CD4-positive, alpha-beta memory T cell (primary cell): ENCODE results near the gene TMEM235. TPM values are rescaled to one million over a fixed set of nuclear protein-coding genes. Genes with fewer than 3 reads are reported as not detected.

ENCODE experiments used
- CTCF ChIA-PET: fragments of 350-600 bp; sonication (Branson Sonifier 250); formaldehyde crosslinking; loops from one replicate; lab custom pipeline; 2021; ENCODE audit warnings: inconsistent platforms; ENCODE audit not compliant: partially characterized antibody; lab: Charles Lee
- POLR2A ChIA-PET: fragments of 350-600 bp; sonication (Branson Sonifier 250); formaldehyde crosslinking; loops from one replicate; lab custom pipeline; 2021; ENCODE audit not compliant: partially characterized antibody; lab: Charles Lee
- DNase-seq, 5 donors: peaks; one replicate each; pipeline versions ENCODE4 v3.0.0 to v3.0.0-alpha.2; 2020 to 2022; ENCODE audit warnings: mixed read lengths in 1 of 5
- H3K27ac ChIP-seq: one replicate; pipeline ENCODE4 v1.7.0; 2013; ENCODE audit warnings: low read depth, low read length
- H3K27me3 ChIP-seq: 2 replicates; pipeline ENCODE4 v1.7.0; 2013; ENCODE audit warnings: mild to moderate bottlenecking, low read length, moderate library complexity; ENCODE audit not compliant: insufficient read depth
- H3K36me3 ChIP-seq: 2 replicates; pipeline ENCODE4 v1.7.0; 2013; ENCODE audit warnings: mild to moderate bottlenecking, low read length, moderate library complexity; ENCODE audit not compliant: insufficient read depth
- H3K4me1 ChIP-seq: 2 replicates; pipeline ENCODE4 v1.7.0; 2013; ENCODE audit warnings: mild to moderate bottlenecking, low read length, moderate library complexity; ENCODE audit not compliant: insufficient read depth
- H3K4me3 ChIP-seq, 2 donors: one replicate each; pipeline ENCODE4 v1.7.0; 2013; ENCODE audit warnings: low read length in 2 of 2, mild to moderate bottlenecking in 1 of 2
- H3K9me3 ChIP-seq, 2 donors: one replicate each; pipeline ENCODE4 v1.7.0; 2013; ENCODE audit warnings: low read length in 2 of 2, control low read depth in 1 of 2; ENCODE audit not compliant: control insufficient read depth in 1 of 2
- H3K27ac Mint-ChIP-seq, 7 donors: one replicate each; pipeline ENCODE4 v1.8.0; 2020 to 2021; ENCODE audit warnings: mixed read lengths in 7 of 7, mild to moderate bottlenecking in 6 of 7, inconsistent platforms in 3 of 7, moderate library complexity in 3 of 7
- H3K27me3 Mint-ChIP-seq, 2 donors: one replicate each; pipeline ENCODE4 v1.8.0; 2020 to 2021; ENCODE audit warnings: mixed read lengths in 2 of 2
- H3K36me3 Mint-ChIP-seq, 2 donors: one replicate each; pipeline ENCODE4 v1.8.0; 2020 to 2021; ENCODE audit warnings: mixed read lengths in 2 of 2, inconsistent platforms in 1 of 2, mild to moderate bottlenecking in 1 of 2
- H3K4me1 Mint-ChIP-seq, 4 donors: one replicate each; pipeline ENCODE4 v1.8.0; 2020 to 2021; ENCODE audit warnings: mixed read lengths in 4 of 4, mild to moderate bottlenecking in 1 of 4
- H3K4me3 Mint-ChIP-seq, 8 donors: one replicate each; pipeline ENCODE4 v1.8.0; 2020 to 2021; ENCODE audit warnings: mixed read lengths in 8 of 8, mild to moderate bottlenecking in 7 of 8, moderate library complexity in 6 of 8, inconsistent platforms in 3 of 8
- H3K9me3 Mint-ChIP-seq, 8 donors: one replicate each; pipeline ENCODE4 v1.8.0; 2020 to 2021; ENCODE audit warnings: mixed read lengths in 8 of 8, mild to moderate bottlenecking in 5 of 8, inconsistent platforms in 3 of 8, moderate library complexity in 1 of 8
- intact Hi-C: fragments of 100-400 bp; cut with micrococcal nuclease; formaldehyde crosslinking; loops from one replicate; pipeline ENCODE4 v1.15.1; 2023
- polyA plus RNA-seq, 2 donors: library from polyadenylated mRNA; unstranded; fragments of 300-500 nt; fragmentation: Illumina TruSeq; gene quantifications; one replicate each; pipeline ENCODE4 v1.2.3, GENCODE V29; 2021
- total RNA-seq, 2 experiments: library from RNA; stranded (reverse); gene quantifications; one replicate each; pipeline ENCODE4 v1.2.3, GENCODE V29; 2021

Gene TMEM235
- total and polyA plus RNA-seq, 4 experiments from 2014 or later: not detected

- intact Hi-C loops: no loop called here
- H3K27me3 Mint-ChIP-seq: peaks cover 0 to 1% of the 10 kb centered on the region in 2 donors
- DNase-seq: no peak
These were observed 27.7 kb downstream of the TMEM235 start for GRCh38 chr17:78259192-78259554.

DNA sequence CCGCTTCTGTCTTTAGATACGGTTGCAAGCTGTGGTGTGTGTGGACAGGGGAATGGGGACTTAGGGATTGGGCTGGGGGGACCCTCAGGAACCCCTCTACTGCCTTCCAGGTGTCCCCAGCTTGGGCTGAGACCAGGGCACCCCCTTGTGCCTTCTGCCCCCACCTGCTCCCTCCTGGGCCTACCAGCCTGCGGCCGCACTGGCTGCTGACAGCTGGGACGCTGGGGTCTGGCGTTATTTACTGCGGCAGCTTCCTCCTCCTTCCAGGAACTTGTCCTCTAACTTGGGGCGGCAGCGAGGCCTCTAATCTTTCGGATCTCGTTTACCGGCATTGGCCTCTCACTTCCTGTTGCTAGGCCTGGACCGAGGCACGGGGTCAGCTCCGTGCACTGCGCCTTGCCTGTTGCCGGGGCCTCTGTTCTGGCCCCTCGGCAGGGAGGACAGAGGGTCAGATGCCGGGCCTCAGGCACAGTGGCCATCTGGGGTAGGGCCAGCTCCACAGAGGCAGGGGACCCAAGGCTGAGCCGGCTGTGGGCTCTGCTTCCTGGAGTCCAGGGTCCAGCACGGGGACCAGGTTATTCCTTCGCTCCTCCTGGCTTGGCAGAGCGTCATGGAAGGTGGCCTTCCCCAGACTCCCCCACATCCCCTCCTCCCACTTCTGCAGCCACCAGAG, 31.8 kb downstream of the TMEM235 start:
- Mint-ChIP-seq H3K36me3 (no peaks in the 10 kb centered on the region), H3K4me3 (peak overlapping the region in 7 of 8 donors; percentile 15 to 51 (median 21)), H3K4me1 (peaks cover 17 to 51% (median 33%) of the 10 kb centered on the region in 4 donors), H3K9me3 (no peaks in the 10 kb centered on the region), H3K27ac (peak overlapping the region in 6 of 7 donors; percentile 42 to 91 (median 78)), H3K27me3 (no peaks in the 10 kb centered on the region)
- ChIA-PET POLR2A (interaction anchor here (0.7 to 2.3 kb wide), 2 partner anchors 11 to 91 kb away, joined by 3 to 13 read pairs; no protein-coding TSS in a partner anchor), CTCF (interaction anchor here (1.4 to 2.1 kb wide), 3 partner anchors 12 to 98 kb away, joined by 3 to 18 read pairs (median 5); no protein-coding TSS in a partner anchor)
- H3K27ac ChIP-seq: no peak overlapping the region
- no peaks in the 10 kb centered on the region for H3K9me3 ChIP-seq
- H3K4me3 ChIP-seq: no peak overlapping the region
- no peaks in the 10 kb centered on the region for H3K36me3 ChIP-seq
- DNase-seq: no peak
- no peaks in the 10 kb centered on the region for H3K27me3 ChIP-seq
- intact Hi-C loops: no loop called here
- peaks cover 51% of the 10 kb centered on the region for H3K4me1 ChIP-seq

More at GRCh38 chr17:78259192-78259554, 27.7 kb downstream of the TMEM235 start:
- Histone ChIP-seq H3K27ac (peak overlapping the region; percentile 37), H3K4me3 (peak overlapping the region; percentile 51 to 57), H3K27me3 (no peaks in the 10 kb centered on the region), H3K4me1 (peaks cover 88% of the 10 kb centered on the region), H3K36me3 (no peaks in the 10 kb centered on the region), H3K9me3 (no peaks in the 10 kb centered on the region)
- ChIA-PET CTCF (interaction anchor here (1.4 kb wide), 1 partner anchor 9 kb away, joined by 10 read pairs; no protein-coding TSS in a partner anchor), POLR2A (interaction anchor here (0.7 to 1.3 kb wide), 4 partner anchors 85 to 301 kb away, joined by 3 to 5 read pairs (median 4); partner anchors contain the start of gene SOCS3)
- peaks cover 21 to 80% (median 53%) of the 10 kb centered on the region in 4 donors for H3K4me1 Mint-ChIP-seq
- peak overlapping the region; percentile 43 to 77 (median 62) for H3K4me3 Mint-ChIP-seq
- H3K27ac Mint-ChIP-seq: peak overlapping the region; percentile 45 to 92 (median 76)
- H3K9me3 Mint-ChIP-seq: peaks cover 0 to 3% (median 0%) of the 10 kb centered on the region in 8 donors
- no peaks in the 10 kb centered on the region for H3K36me3 Mint-ChIP-seq

GRCh38 chr17:78263736-78264340, 32.4 kb downstream of the TMEM235 start:
- no peak for DNase-seq
- Histone ChIP-seq H3K36me3 (no peaks in the 10 kb centered on the region), H3K27me3 (no peaks in the 10 kb centered on the region), H3K4me3 (no peak overlapping the region), H3K27ac (no peak overlapping the region), H3K9me3 (no peaks in the 10 kb centered on the region), H3K4me1 (peaks cover 46% of the 10 kb centered on the region)
- no peaks in the 10 kb centered on the region for H3K27me3 Mint-ChIP-seq
- H3K4me1 Mint-ChIP-seq: peaks cover 16 to 46% (median 30%) of the 10 kb centered on the region in 4 donors
- no peaks in the 10 kb centered on the region for H3K9me3 Mint-ChIP-seq
- peak overlapping the region in 2 of 8 donors; percentile 20 to 65 for H3K4me3 Mint-ChIP-seq
- no peaks in the 10 kb centered on the region for H3K36me3 Mint-ChIP-seq
- ChIA-PET POLR2A (interaction anchor here (0.7 to 2.3 kb wide), 2 partner anchors 12 to 306 kb away, joined by 3 to 13 read pairs; partner anchors contain the start of gene TNRC6C), CTCF (interaction anchor here (2.1 kb wide), 1 partner anchor 98 kb away, joined by 5 read pairs; no protein-coding TSS in a partner anchor)
- H3K27ac Mint-ChIP-seq: peak overlapping the region in 6 of 7 donors; percentile 64 to 90 (median 82)
- intact Hi-C loops: no loop called here

GRCh38 chr17:78264590-78264989, 33.2 kb downstream of the TMEM235 start:
- CTCF ChIA-PET: interaction anchor here (0.8 kb wide), 1 partner anchor 8 kb away, joined by 3 read pairs; no protein-coding TSS in a partner anchor
- no peaks in the 10 kb centered on the region for H3K27me3 ChIP-seq
- peak overlapping the region in 2 of 8 donors; percentile 39 to 47 for H3K4me3 Mint-ChIP-seq
- no peak for DNase-seq
- H3K27ac Mint-ChIP-seq: peak overlapping the region in 6 of 7 donors; percentile 54 to 89 (median 80)
- peaks cover 38% of the 10 kb centered on the region for H3K4me1 ChIP-seq
- no peaks in the 10 kb centered on the region for H3K9me3 Mint-ChIP-seq
- no peak overlapping the region for H3K27ac ChIP-seq
- intact Hi-C loops: no loop called here
- no peak overlapping the region for H3K4me3 ChIP-seq
- no peaks in the 10 kb centered on the region for H3K27me3 Mint-ChIP-seq
- peaks cover 15 to 39% (median 27%) of the 10 kb centered on the region in 4 donors for H3K4me1 Mint-ChIP-seq
- H3K9me3 ChIP-seq: no peaks in the 10 kb centered on the region
- no peaks in the 10 kb centered on the region for H3K36me3 ChIP-seq
- POLR2A ChIA-PET: interaction anchor here (0.7 kb wide), 1 partner anchor 306 kb away, joined by 3 read pairs; the partner anchor contains the start of gene TNRC6C
- H3K36me3 Mint-ChIP-seq: no peaks in the 10 kb centered on the region

DNA sequence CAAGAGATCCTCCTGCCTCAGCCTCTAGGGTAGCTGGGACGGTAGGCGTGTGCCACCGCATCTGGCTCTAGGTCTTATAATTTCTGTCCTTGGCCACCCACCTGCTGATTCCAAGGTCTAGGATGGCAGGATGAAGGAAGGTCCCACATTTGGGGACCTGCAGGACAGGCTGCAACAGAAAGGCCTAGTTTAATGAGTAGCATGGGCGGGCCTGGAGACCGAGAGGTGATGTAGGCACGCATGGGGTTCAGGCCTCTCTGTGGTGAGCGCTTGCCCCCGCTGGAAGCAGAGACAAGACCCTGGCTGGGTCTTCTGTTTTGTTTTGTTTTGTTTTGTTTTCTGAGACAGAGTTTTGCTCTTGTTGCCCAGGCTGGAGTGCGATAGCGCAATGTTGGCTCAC, 33.7 kb downstream of the TMEM235 start:
- DNase-seq: no peak
- Histone ChIP-seq H3K9me3 (no peaks in the 10 kb centered on the region), H3K27me3 (no peaks in the 10 kb centered on the region), H3K4me1 (peaks cover 34% of the 10 kb centered on the region), H3K4me3 (no peak overlapping the region), H3K36me3 (no peaks in the 10 kb centered on the region), H3K27ac (no peak overlapping the region)
- intact Hi-C loops: no loop called here
- H3K4me3 Mint-ChIP-seq: no peak overlapping the region
- peaks cover 12 to 34% (median 24%) of the 10 kb centered on the region in 4 donors for H3K4me1 Mint-ChIP-seq
- no peaks in the 10 kb centered on the region for H3K27me3 Mint-ChIP-seq
- POLR2A ChIA-PET: no interaction called here
- CTCF ChIA-PET: interaction anchor here (0.8 kb wide), 1 partner anchor 9 kb away, joined by 3 read pairs; no protein-coding TSS in a partner anchor
- H3K9me3 Mint-ChIP-seq: no peaks in the 10 kb centered on the region
- peak overlapping the region in 2 of 7 donors; percentile 4 to 71 for H3K27ac Mint-ChIP-seq
- H3K36me3 Mint-ChIP-seq: no peaks in the 10 kb centered on the region

- H3K27me3 ChIP-seq: no peaks in the 10 kb centered on the region
- no peak for DNase-seq
- Mint-ChIP-seq H3K4me3 (no peak overlapping the region), H3K27ac (peak overlapping the region in 4 of 7 donors; percentile 5 to 87 (median 60)), H3K9me3 (no peaks in the 10 kb centered on the region), H3K4me1 (peaks cover 11 to 32% (median 22%) of the 10 kb centered on the region in 4 donors), H3K27me3 (no peaks in the 10 kb centered on the region), H3K36me3 (no peaks in the 10 kb centered on the region)
- no peaks in the 10 kb centered on the region for H3K9me3 ChIP-seq
- no peak overlapping the region for H3K4me3 ChIP-seq
- no peak overlapping the region for H3K27ac ChIP-seq
- intact Hi-C loops: no loop called here
- ChIA-PET POLR2A (no interaction called here), CTCF (interaction anchor here (0.5 kb wide), 1 partner anchor 19 kb away, joined by 3 read pairs; no protein-coding TSS in a partner anchor)
- H3K36me3 ChIP-seq: no peaks in the 10 kb centered on the region
- peaks cover 29% of the 10 kb centered on the region for H3K4me1 ChIP-seq
These were observed 34.8 kb downstream of the TMEM235 start for GRCh38 chr17:78266231-78266631.
